Duodenal mucosa (tissue), 2 donors: ENCODE data around the gene LFNG.

Experiments
- H3K27ac ChIP-seq: one replicate; pipeline ENCODE4 v1.7.0; 2013; ENCODE audit warnings: low read depth, low read length
- H3K27me3 ChIP-seq, 2 donors: one replicate each; pipeline ENCODE4 v1.7.0; 2013; ENCODE audit warnings: low read length in 2 of 2, control low read depth in 1 of 2; ENCODE audit not compliant: insufficient read depth in 2 of 2, control insufficient read depth in 1 of 2
- H3K36me3 ChIP-seq, 2 donors: one replicate each; pipeline ENCODE4 v1.7.0; 2013; ENCODE audit warnings: low read length in 2 of 2, control low read depth in 1 of 2; ENCODE audit not compliant: insufficient read depth in 2 of 2, control insufficient read depth in 1 of 2
- H3K4me1 ChIP-seq, 2 donors: one replicate each; pipeline ENCODE4 v1.7.0; 2013; ENCODE audit warnings: low read length in 2 of 2, control low read depth in 1 of 2; ENCODE audit not compliant: insufficient read depth in 2 of 2, control insufficient read depth in 1 of 2
- H3K4me3 ChIP-seq, 2 donors: one replicate each; pipeline ENCODE4 v1.7.0; 2013; ENCODE audit warnings: low read length in 2 of 2, low read depth in 1 of 2
- H3K9ac ChIP-seq, 2 donors: one replicate each; pipeline ENCODE4 v1.7.0; 2013; ENCODE audit warnings: low read length in 2 of 2, low read depth in 1 of 2
- H3K9me3 ChIP-seq, 2 donors: one replicate each; pipeline ENCODE4 v1.7.0; 2013; ENCODE audit warnings: low read length in 2 of 2, control low read depth in 1 of 2; ENCODE audit not compliant: control insufficient read depth in 1 of 2

Gene LFNG

DNA sequence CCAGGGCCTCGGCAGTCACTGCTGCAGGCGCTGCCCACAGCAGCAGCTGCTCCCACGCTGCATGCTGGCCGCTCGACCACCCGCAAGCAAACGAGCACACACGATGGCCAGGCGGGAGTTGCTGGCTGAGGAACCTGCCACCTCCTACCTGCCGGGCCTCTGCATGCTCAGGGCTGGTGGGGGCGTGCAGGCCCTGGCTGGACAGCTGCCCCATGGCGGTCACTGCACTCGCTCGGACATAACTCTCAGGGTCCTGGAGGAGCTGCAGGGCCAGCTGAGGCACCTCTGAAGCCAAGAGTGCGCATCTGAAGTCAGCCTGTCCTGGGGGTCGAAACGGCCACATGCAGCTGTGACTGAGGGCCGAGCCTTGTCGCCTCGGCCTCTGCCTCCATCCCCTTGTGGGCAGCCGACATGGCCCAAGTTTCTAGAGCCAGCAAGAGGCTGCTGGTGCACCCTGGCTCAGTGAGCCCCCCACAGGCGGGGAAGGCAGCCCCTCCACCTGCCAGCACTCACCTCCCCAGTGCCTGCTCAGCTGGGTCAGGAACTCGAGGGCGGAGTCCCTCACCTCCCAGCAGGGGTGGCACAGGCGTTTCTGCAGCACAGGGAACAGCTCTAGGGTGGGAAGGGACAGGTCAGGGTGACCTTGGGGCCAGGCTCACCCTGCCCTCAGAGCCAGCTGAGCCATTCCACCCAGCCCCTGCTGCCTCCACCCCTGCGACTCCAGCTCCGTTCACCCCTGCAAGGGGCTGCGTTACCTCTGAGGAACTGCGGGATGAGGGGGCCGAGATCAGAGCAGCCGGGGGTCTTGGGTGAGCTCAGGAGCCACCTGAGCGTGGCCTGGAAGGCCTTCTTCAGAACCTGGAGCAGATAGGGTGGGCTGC is 19.7 kb downstream of the LFNG start:
- Histone ChIP-seq H3K27me3 (no peaks in the 10 kb centered on the region), H3K36me3 (peaks cover 24 to 59% of the 10 kb centered on the region in 2 donors), H3K4me1 (no peaks in the 10 kb centered on the region), H3K27ac (no peak overlapping the region), H3K4me3 (no peak overlapping the region), H3K9me3 (no peaks in the 10 kb centered on the region), H3K9ac (no peak overlapping the region)

DNA sequence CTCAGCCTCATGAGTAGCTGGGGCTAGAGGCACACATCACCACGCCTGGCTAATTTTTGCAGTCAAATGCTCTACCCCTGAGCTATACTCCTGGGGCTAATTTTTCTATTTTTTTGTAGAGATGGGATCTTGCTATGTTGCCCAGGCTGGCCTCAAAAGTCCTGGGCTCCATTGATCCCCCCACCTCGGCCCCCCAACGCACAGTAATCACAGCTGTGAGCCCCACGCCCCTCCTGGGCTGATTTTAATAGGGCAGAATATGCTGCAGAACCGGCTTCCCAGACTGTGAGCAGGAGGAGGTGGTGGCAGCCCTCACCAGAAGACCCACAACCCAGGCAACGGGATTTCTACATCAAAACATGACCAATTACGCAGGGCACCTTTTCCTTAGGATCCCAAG is 20.6 kb downstream of the LFNG start:
- Histone ChIP-seq H3K27me3 (no peaks in the 10 kb centered on the region), H3K9me3 (no peaks in the 10 kb centered on the region), H3K36me3 (peaks cover 24 to 66% of the 10 kb centered on the region in 2 donors), H3K27ac (no peak overlapping the region), H3K4me1 (no peaks in the 10 kb centered on the region), H3K9ac (no peak overlapping the region), H3K4me3 (no peak overlapping the region)

DNA sequence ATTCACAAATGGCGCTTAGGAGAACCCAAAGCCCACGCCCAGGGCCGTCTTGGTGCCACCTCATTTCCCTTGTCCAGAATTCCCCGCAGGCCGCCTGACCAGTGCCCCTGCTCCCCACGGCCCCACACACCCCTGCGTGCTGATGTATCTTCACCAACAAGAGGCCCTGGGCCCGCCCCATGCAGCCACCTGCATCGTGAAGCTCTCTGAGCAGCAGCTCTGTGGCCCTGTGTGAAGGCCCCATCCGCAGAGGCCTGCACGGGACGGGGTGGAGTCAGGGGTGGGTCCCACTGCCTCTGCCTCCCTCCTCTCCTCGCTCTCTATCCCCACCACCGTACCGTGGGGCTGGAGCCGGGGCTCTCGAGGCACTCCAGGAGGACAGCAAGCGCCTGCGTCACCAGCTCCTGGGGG is 21.1 kb downstream of the LFNG start:
- H3K9ac ChIP-seq: no peak overlapping the region
- H3K27ac ChIP-seq: no peak overlapping the region
- peaks cover 25 to 69% of the 10 kb centered on the region in 2 donors for H3K36me3 ChIP-seq
- no peaks in the 10 kb centered on the region for H3K9me3 ChIP-seq
- no peaks in the 10 kb centered on the region for H3K27me3 ChIP-seq
- H3K4me3 ChIP-seq: no peak overlapping the region
- H3K4me1 ChIP-seq: no peaks in the 10 kb centered on the region

DNA sequence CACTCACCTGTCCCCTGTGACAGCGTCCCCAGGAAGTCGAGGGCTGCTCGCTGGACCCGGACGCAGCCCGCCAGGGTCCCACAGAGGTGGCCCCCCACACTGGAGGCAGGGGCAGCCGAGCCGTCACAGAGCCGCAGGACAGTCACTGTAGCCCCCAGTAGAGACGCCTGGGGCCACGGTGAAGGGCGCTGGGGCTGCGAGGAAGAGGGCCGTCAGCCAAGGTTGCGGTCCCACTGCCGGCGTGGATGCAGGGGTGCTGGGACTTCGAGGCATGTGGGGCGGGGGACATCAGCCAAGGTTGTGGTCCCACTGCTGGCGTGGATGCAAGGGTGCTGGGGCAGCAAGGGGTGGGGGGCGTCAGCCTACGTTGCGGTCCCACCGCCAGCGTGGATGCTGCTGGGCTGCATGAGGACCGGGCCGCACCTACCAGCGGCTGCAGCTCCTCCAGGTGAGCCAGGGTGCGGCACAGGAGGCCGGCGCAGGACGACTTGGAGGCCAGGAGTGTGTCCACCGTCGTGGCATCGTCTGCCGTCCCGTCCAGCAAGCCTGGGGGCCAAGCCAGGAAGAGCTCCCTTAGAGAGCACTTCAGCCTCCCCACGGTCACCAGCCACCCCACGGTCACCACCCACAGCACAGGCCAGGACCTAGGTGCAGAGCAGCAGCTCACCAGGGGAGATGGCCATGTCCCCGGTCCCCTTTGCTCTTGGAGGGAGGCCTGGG is 21.9 kb downstream of the LFNG start:
- no peak overlapping the region for H3K27ac ChIP-seq
- no peaks in the 10 kb centered on the region for H3K27me3 ChIP-seq
- no peaks in the 10 kb centered on the region for H3K4me1 ChIP-seq
- H3K4me3 ChIP-seq: no peak overlapping the region
- no peaks in the 10 kb centered on the region for H3K9me3 ChIP-seq
- no peak overlapping the region for H3K9ac ChIP-seq
- peaks cover 30 to 77% of the 10 kb centered on the region in 2 donors for H3K36me3 ChIP-seq

DNA sequence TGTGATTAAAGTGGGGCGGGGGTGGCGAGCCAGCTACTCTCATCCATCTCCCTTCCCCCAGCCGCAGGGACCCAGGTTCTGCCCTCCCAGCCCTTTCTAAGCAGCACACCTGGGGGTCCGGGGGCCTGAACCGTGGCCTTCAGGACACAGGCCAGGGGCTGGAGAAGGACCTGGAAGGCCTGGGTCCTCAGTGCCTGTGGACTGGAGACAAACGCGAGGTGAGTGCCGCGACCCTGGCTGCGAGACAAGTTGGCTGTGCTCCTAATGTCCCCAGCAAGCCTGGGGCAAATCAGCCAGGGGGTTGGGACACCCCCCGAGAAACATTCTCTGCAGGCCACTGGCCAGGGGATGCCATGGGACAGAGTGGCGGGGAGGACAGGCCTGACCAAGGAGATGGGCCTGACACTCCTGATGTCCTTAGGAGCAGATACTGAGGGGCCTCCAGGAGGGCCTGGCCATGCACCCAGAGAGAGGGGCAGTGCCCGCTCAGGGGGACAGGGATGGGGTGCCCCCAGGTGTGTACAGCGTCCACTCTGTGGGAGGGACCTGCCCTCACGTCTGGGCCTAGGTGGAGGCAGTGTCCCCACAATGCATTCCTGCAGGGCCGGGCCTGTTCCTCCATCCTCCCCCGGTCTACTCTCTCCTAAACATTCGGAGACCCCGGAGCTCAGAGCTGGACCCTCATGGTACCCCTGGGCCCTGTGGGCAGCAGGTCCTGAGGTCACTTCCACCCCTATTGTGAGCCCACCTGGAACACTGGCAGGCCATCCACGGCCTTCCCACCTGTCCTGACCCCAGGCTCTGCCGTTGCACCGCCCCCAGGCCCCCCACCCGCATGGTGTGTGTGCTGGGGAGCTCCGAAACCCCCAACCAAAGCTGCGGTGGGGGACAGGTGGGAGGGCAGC is 22.7 kb downstream of the LFNG start:
- Histone ChIP-seq H3K4me1 (no peaks in the 10 kb centered on the region), H3K27me3 (no peaks in the 10 kb centered on the region), H3K27ac (no peak overlapping the region), H3K9ac (no peak overlapping the region), H3K9me3 (no peaks in the 10 kb centered on the region), H3K36me3 (peaks cover 35 to 83% of the 10 kb centered on the region in 2 donors), H3K4me3 (no peak overlapping the region)

DNA sequence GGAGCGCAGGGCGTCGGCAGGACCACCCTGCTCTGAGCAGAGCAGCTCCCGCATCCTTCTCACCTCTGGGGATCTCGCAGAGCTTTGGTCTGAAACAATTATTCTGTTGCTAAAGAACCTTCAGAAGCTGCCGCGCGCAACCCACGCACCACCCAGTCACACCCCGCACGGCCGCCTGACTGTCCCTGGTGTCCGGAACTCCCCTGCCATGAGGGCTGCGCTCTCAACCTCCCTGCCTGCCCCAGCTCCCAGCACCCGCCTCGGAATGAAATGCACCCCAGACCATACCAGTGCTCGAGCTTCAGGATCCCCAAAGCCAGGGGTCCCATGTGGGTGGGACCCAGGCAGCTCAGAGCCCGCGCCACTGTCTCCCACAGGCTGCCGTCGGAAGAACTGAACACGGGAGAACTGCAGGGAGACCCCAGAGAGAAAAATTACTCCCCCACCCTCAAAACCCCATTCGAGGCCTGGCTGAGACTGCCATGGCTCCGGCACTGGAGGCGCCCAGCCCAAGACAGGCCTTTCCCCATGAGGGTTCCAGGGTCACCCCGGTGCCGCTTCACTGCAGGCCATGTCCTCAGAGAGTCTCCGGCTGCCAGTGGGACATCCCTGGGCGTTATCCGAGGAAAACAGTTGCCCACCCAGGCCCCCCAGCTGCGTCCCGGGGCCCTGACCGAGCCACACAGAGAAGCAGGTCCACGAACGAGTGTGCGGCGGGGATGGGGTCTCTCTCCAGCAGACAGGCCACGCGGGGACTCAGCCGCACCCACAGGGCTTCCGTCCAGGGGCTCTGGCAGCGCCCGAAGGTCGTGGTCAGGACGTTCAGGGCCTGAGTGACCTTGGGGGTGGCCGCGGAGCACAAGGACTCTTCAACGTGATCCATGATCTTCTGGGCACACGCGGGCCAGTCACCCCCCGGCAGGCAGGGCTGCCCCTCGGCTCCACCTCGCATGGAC is 23.6 kb downstream of the LFNG start:
- H3K9me3 ChIP-seq: no peaks in the 10 kb centered on the region
- H3K36me3 ChIP-seq: peaks cover 41 to 88% of the 10 kb centered on the region in 2 donors
- no peak overlapping the region for H3K9ac ChIP-seq
- H3K4me1 ChIP-seq: no peaks in the 10 kb centered on the region
- H3K27me3 ChIP-seq: no peaks in the 10 kb centered on the region
- H3K4me3 ChIP-seq: no peak overlapping the region
- no peak overlapping the region for H3K27ac ChIP-seq

DNA sequence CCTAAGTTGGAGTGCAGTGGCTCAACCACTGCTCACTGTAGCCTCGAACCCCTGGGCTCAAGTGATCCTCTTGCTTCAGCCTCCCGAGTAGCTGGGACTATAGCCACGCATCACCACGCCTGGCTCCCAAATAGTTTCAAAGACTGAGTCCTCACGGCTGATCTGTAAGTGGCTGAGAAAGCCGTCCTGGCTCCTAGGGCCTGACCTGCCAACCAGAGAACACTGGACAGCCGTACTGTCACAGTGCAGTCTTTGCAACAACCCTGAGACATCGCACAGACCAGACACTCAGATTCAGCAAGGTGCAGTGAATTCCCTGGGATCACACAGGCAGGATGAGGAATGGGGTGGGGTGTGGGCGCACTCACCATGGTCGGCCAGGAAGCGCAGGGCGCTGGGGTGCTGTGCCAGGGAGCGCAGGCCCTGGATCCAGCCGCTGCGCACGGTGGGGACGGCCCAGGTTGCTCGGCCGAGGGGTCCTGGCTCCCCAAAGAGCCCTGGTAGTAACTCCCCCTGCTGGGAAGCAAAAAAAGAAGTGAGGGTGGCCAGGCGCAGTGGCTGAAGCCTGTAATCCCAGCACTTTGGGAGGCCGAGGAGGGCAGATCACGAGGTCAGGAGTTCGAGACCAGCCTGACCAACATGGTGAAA is 25.1 kb downstream of the LFNG start:
- Histone ChIP-seq H3K4me1 (no peaks in the 10 kb centered on the region), H3K27ac (no peak overlapping the region), H3K9ac (no peak overlapping the region), H3K27me3 (no peaks in the 10 kb centered on the region), H3K9me3 (no peaks in the 10 kb centered on the region), H3K4me3 (no peak overlapping the region), H3K36me3 (peaks cover 42 to 81% of the 10 kb centered on the region in 2 donors)

DNA sequence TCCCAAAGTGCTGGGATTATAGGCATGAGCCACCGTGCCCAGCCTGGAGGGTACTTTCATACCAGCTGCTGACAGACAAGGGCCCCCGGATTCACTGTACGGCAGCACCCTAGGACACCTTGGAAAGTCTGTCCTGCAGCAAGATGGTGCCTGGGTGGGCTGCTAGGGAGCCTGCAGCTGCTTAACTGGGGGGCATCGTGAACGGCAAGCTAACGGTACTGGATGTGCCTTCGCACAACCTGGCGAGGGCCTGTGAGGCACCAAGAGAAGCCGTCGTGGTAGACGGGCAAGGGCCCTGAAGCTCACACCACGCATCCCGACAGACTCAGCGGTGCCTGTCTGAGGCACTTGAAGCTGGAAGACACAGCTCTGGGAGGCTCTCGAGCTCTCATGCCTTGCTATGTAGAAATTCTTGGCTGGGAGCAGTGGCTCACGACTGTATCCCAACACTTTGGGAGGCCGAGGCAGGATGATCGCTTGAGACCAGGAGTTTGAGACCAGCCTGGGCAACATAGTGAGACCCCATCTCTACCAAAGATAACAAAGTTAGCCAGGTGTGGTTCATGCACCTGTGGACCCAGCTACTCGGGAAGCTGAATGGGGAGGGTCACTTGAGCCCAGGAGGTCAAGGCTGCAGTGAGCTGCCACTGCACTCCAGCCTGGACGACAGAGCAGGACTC is 26.3 kb downstream of the LFNG start:
- Histone ChIP-seq H3K9ac (no peak overlapping the region), H3K4me1 (no peaks in the 10 kb centered on the region), H3K9me3 (no peaks in the 10 kb centered on the region), H3K36me3 (peaks cover 38 to 75% of the 10 kb centered on the region in 2 donors), H3K4me3 (no peak overlapping the region), H3K27ac (no peak overlapping the region), H3K27me3 (no peaks in the 10 kb centered on the region)
